22Rv1 (cell line): ENCODE results near the gene TKFC.

ENCODE experiments used
- H3K27ac ChIP-seq: fragments of 450-650 bp; 2 replicates; pipeline ENCODE4 v1.5.1; 2017
- ZFX ChIP-seq: fragments of 450-650 bp; IDR thresholded peaks from 2 replicates; pipeline ENCODE4 v1.6.1; 2017; ENCODE audit warnings: antibody characterized with exemption, borderline replicate concordance
- TF ChIP-seq, protein P1 (sequence below): fragments of 450-650 bp; IDR thresholded peaks from 2 replicates; pipeline ENCODE4 v1.5.1; 2017; ENCODE audit warnings: mild to moderate bottlenecking

Gene TKFC

DNA sequence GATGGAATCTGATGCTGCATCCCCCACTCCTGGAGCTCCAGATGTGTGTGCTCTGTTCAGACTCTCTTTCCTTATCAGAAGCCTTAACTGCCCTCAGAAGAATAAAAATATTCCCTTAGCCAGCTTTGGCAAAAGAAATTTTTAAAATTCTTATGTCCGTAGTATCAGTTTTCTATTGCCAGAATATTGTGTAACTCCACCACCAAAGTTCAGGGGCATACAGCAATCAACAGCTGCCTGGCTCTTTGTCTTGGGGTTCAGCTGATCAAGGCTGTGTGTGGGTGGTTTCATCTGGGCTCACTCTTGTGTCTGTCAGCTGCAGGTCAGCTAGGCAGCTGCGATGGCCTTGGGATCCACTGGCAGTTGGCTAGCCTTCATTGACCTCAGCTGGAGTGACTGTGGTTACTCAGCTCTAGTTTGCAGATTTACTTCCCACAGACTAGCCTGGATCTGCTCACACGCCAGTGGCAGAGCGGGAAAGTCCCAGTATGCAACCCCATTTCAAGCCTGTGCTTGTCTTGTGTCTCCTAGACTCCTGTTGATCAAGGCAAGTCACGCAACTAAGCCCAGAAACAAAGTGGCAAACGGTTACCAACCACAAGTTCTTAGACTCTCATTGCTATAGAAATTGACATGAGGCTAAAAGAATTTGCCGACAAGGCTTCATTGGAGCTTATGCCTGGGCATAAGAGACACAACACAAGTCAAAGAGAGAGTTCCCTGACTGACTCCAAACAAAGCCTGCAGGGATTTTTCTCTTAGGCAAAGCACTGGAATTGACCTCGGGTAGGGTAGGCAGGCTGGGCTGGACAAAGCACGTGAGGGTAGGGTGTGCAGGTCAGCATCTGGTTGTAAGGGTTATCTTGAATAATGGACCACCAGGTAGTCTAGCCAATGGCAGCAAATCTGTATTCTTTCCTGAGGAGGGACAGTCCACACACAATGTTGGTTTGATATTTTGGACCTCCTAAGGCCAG lies 36.6 kb downstream of the TKFC start:
- H3K27ac ChIP-seq, result no peak overlapping the region
- TF ChIP-seq ZFX, result no peak
- TF ChIP-seq, protein P1, sequence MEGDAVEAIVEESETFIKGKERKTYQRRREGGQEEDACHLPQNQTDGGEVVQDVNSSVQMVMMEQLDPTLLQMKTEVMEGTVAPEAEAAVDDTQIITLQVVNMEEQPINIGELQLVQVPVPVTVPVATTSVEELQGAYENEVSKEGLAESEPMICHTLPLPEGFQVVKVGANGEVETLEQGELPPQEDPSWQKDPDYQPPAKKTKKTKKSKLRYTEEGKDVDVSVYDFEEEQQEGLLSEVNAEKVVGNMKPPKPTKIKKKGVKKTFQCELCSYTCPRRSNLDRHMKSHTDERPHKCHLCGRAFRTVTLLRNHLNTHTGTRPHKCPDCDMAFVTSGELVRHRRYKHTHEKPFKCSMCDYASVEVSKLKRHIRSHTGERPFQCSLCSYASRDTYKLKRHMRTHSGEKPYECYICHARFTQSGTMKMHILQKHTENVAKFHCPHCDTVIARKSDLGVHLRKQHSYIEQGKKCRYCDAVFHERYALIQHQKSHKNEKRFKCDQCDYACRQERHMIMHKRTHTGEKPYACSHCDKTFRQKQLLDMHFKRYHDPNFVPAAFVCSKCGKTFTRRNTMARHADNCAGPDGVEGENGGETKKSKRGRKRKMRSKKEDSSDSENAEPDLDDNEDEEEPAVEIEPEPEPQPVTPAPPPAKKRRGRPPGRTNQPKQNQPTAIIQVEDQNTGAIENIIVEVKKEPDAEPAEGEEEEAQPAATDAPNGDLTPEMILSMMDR, result no peak

DNA sequence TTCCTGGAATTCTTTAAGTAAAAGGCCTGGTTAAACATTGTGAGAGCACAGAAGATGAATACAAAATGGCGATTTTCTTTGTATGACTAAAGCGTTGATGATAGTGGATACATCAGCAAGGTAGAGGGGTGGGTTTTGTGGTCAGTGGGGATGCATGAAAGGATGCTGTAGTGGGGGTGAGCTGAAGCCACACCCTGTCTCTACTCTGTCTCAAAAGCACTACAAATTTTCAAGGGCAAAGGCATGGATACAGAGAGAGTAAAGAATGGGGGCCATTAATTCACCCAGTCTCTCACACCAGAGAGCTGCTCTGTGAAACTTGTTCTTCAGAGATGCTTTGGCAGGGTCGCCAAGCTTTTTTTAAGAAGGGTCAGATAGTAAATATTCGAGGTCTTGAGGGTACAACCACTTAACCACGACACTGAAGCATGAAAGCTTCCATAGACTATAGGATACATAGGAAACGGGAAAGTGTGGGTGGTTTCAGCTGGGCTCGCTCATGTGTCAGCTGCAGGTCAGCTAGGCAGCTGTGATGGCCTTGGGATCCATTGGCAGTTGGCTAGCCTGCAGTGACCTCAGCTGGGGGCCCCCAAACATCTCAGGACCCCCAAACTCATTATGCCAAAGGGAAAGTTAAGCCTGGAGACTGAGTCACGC lies 37.4 kb downstream of the TKFC start:
- no peak overlapping the region for H3K27ac ChIP-seq
- TF ChIP-seq ZFX, result no peak
- TF ChIP-seq, protein P1, result no peak

DNA sequence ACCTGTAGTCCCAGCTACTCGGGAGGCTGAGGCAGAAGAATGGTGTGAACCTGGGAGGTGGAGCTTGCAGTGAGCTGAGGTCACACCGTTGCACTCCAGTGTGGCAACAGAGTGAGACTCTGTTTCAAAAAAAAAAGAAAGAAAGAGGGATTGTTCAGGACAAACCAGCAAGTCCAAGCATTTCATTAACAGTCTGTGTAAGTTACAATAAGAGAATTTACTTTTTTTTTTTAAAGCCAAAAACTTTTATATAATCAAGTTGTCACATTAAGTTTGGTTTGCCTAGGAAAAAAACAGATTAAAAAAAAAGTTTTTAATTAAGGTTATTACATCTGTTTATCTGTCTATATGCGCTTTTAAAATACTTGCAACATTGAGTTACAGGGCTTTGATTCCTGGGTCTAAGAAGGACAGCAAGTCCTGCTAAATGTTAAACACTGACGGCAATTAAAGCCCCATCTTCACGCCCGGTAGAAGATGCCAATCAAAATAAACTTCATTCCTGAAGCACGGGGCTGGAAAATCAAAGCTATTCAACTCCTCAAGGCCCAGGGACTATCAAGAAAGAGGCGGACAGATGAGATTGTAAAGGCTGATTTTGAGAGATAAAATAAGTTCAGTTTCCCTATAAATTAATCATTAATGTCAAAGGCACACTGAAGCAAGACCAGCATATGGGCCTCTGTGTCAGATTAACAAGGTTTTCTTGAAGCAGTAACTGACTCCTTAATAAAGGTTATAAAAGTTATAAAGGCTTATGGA lies 39.8 kb downstream of the TKFC start:
- H3K27ac ChIP-seq, result no peak overlapping the region
- TF ChIP-seq ZFX, result no peak
- TF ChIP-seq, protein P1, result no peak

DNA sequence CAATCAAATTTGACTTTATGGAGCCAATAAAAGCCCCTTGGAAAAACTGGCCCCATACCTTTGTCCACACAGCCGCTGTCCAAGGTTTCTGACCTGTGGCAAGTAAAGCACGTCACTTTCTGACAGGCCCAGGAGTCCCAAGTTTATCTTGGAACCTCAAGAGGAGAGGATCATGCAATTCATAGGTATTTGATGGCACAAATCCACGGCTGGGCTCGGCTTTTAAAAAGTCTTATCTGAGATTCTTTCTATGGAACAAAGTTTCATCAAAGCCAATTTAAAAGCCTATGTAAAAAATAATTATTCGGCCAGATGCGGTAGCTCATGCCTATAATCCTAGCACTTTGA lies 42.7 kb downstream of the TKFC start:
- TF ChIP-seq, protein P1, result no peak
- no peak for TF ChIP-seq ZFX
- no peak overlapping the region for H3K27ac ChIP-seq

DNA sequence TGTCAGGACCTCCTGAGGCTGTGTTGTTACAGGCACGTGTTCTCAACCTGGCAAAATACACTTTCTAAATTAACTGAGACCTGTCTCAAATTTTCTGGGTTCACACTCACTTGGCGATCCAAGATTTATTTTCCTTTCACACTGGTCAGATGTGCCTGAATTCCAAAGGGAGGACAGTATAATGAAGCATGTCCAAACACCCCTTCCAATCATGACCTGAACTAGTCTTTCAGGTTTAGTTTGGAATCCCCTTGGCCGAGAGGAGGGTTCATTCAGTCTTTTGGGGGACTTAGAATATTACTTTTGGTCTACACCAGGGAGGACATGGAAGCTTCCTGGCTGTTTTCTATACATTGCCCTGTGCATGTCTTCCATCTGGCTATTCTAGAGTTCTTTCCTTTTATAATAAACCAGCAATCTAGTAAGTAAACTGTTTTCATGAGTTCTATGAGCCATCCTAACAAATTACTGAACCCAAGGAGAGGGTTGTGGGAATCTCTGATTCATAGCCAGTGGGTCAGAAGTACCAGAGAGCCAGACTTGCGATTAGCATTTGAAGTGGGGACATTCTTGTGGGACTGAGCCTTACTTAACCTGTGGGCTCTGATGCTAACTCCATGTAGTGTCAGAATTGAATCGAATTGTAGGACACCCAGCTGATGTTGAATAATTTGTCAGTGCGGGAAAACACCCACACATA lies 44.6 kb downstream of the TKFC start:
- no peak for TF ChIP-seq ZFX
- TF ChIP-seq, protein P1, result no peak
- no peak overlapping the region for H3K27ac ChIP-seq

DNA sequence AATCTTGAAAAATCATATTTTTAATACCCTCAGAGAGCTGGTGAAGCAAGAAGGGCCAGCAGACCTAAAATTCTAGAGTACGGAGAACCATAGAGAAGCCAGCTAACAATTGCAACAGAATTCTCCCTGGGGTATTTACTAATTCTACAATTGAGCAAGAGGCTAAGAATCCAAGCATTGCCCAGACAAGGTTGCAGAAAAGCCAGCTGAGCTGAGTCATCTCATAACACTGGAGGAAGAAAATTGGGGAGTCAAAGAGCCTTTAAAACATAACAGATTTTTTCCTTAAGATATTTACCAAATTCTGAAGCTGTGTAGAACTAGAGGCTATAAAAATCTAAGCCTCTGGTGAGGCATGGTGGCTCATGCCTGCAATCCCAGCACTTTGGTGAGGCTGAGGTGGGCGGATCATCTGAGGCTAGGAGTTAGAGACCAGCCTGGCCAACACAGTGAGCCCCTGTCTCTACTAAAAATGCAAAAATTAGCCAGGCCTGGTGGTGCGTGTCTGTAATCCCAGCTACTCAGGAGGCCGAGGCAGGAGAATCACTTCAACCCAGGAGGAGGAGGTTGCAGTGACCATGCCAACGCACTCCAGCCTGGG lies 45.8 kb downstream of the TKFC start:
- no peak overlapping the region for H3K27ac ChIP-seq
- TF ChIP-seq, protein P1, result no peak
- TF ChIP-seq ZFX, result no peak
